Measurements from ENCODE around the gene ZSWIM4. TPM values are rescaled to one million over a fixed set of nuclear protein-coding genes. Genes with fewer than 3 reads are reported as not detected.
"Not testable (repeated sequence)": the region's sequence is repeated elsewhere in the genome, so short reads cannot be mapped to it uniquely, and the experiment has no call there.

Gene ZSWIM4
- total and polyA plus RNA-seq, 4 donors, result 2.9 to 10.5 (median 6.7) TPM

GRCh38 chr19:13774217-13775191, 20.7 kb upstream of the ZSWIM4 start, which contains the start of gene C19orf53:
TSS of gene C19orf53 (plus strand) at chr19:13774456. CDS start at chr19:13774478, 22 bp downstream.
- Histone ChIP-seq H3K4me3 (ENCODE audit: low read depth, low read length) (peak within 1 kb of the TSS; percentile 98), H3K36me3 (ENCODE audit: control insufficient read depth, insufficient read depth, low read length) (peaks cover 71% of the 10 kb centered on the region)

GRCh38 chr19:13778398-13778797, 16.8 kb upstream of the ZSWIM4 start:
- H3K4me3 ChIP-seq (ENCODE audit: low read depth, low read length), result no peak overlapping the region
- 84% methylated on average over 9 of the region's 9 CpGs for WGBS (ENCODE audit: insufficient coverage)
- no peaks in the 10 kb centered on the region for H3K9me3 ChIP-seq (ENCODE audit: control insufficient read depth, insufficient read depth, low read length)
- peaks cover 43% of the 10 kb centered on the region for H3K36me3 ChIP-seq (ENCODE audit: control insufficient read depth, insufficient read depth, low read length)
- H3K27ac ChIP-seq (ENCODE audit: low read depth, low read length), result no peak overlapping the region
- peaks cover 22% of the 10 kb centered on the region for H3K4me1 ChIP-seq (ENCODE audit: control insufficient read depth, insufficient read depth, low read length)
- no peaks in the 10 kb centered on the region for H3K27me3 ChIP-seq (ENCODE audit: control insufficient read depth, insufficient read depth, low read length)
- no peak for DNase-seq (ENCODE audit: low read depth in 4 of 6, low spot score in 6 of 6)

More at GRCh38 chr19:13774217-13775191, 20.7 kb upstream of the ZSWIM4 start, which contains the start of gene C19orf53:
- DNase-seq (ENCODE audit: low read depth in 4 of 6, low spot score in 6 of 6), result peak; percentile 79 to 97 (median 88)
- peak within 1 kb of the TSS; percentile 94 for H3K27ac ChIP-seq (ENCODE audit: low read depth, low read length)
- H3K4me1 ChIP-seq (ENCODE audit: control insufficient read depth, insufficient read depth, low read length), result peaks cover 18% of the 10 kb centered on the region
- WGBS (ENCODE audit: insufficient coverage), result under 1% methylated on average over 58 of the region's 61 CpGs
- H3K27me3 ChIP-seq (ENCODE audit: control insufficient read depth, insufficient read depth, low read length), result no peaks in the 10 kb centered on the region
- no peaks in the 10 kb centered on the region for H3K9me3 ChIP-seq (ENCODE audit: control insufficient read depth, insufficient read depth, low read length)

GRCh38 chr19:13778847-13779246, 16.4 kb upstream of the ZSWIM4 start:
- H3K36me3 ChIP-seq (ENCODE audit: control insufficient read depth, insufficient read depth, low read length), result peaks cover 39% of the 10 kb centered on the region
- WGBS (ENCODE audit: insufficient coverage), result 80% methylated on average over 5 of the region's 6 CpGs
- H3K27ac ChIP-seq (ENCODE audit: low read depth, low read length), result no peak overlapping the region
- no peak overlapping the region for H3K4me3 ChIP-seq (ENCODE audit: low read depth, low read length)
- H3K27me3 ChIP-seq (ENCODE audit: control insufficient read depth, insufficient read depth, low read length), result no peaks in the 10 kb centered on the region
- peaks cover 22% of the 10 kb centered on the region for H3K4me1 ChIP-seq (ENCODE audit: control insufficient read depth, insufficient read depth, low read length)
- no peaks in the 10 kb centered on the region for H3K9me3 ChIP-seq (ENCODE audit: control insufficient read depth, insufficient read depth, low read length)
- DNase-seq (ENCODE audit: low read depth in 4 of 6, low spot score in 6 of 6), result no peak

GRCh38 chr19:13779794-13780193, 15.4 kb upstream of the ZSWIM4 start:
- WGBS (ENCODE audit: insufficient coverage), result 94% methylated on average over 5 of the region's 8 CpGs
- H3K4me1 ChIP-seq (ENCODE audit: control insufficient read depth, insufficient read depth, low read length), result peaks cover 24% of the 10 kb centered on the region

GRCh38 chr19:13781547-13781946, 13.7 kb upstream of the ZSWIM4 start:
- WGBS (ENCODE audit: insufficient coverage), result 17% methylated on average over 5 of the region's 5 CpGs
- Histone ChIP-seq H3K4me3 (ENCODE audit: low read depth, low read length) (no peak overlapping the region), H3K27ac (ENCODE audit: low read depth, low read length) (no peak overlapping the region)

More at GRCh38 chr19:13779794-13780193, 15.4 kb upstream of the ZSWIM4 start:
- H3K27me3 ChIP-seq (ENCODE audit: control insufficient read depth, insufficient read depth, low read length); H3K4me3 ChIP-seq (ENCODE audit: low read depth, low read length); H3K9me3 ChIP-seq (ENCODE audit: control insufficient read depth, insufficient read depth, low read length); H3K27ac ChIP-seq (ENCODE audit: low read depth, low read length); DNase-seq (ENCODE audit: low read depth in 4 of 6, low spot score in 6 of 6): not testable (repeated sequence)
- peaks cover 39% of the 10 kb centered on the region for H3K36me3 ChIP-seq (ENCODE audit: control insufficient read depth, insufficient read depth, low read length)

GRCh38 chr19:13782537-13782936, 12.7 kb upstream of the ZSWIM4 start:
- Histone ChIP-seq H3K4me1 (ENCODE audit: control insufficient read depth, insufficient read depth, low read length) (peaks cover 16% of the 10 kb centered on the region), H3K27ac (ENCODE audit: low read depth, low read length) (no peak overlapping the region)

More at GRCh38 chr19:13781547-13781946, 13.7 kb upstream of the ZSWIM4 start:
- Histone ChIP-seq H3K9me3 (ENCODE audit: control insufficient read depth, insufficient read depth, low read length) (no peaks in the 10 kb centered on the region), H3K4me1 (ENCODE audit: control insufficient read depth, insufficient read depth, low read length) (peaks cover 14% of the 10 kb centered on the region), H3K27me3 (ENCODE audit: control insufficient read depth, insufficient read depth, low read length) (no peaks in the 10 kb centered on the region), H3K36me3 (ENCODE audit: control insufficient read depth, insufficient read depth, low read length) (peaks cover 34% of the 10 kb centered on the region)
- peak in 2 of 6 donors; percentile 45 to 80 for DNase-seq (ENCODE audit: low read depth in 4 of 6, low spot score in 6 of 6)

GRCh38 chr19:13783565-13784500, 11.4 kb upstream of the ZSWIM4 start:
- DNase-seq (ENCODE audit: low read depth in 4 of 6, low spot score in 6 of 6), result no peak
- no peaks in the 10 kb centered on the region for H3K27me3 ChIP-seq (ENCODE audit: control insufficient read depth, insufficient read depth, low read length)
- no peaks in the 10 kb centered on the region for H3K9me3 ChIP-seq (ENCODE audit: control insufficient read depth, insufficient read depth, low read length)
- H3K36me3 ChIP-seq (ENCODE audit: control insufficient read depth, insufficient read depth, low read length), result peaks cover 12% of the 10 kb centered on the region
- 100% methylated on average over 4 of the region's 18 CpGs for WGBS (ENCODE audit: insufficient coverage)
- no peak overlapping the region for H3K4me3 ChIP-seq (ENCODE audit: low read depth, low read length)
- peaks cover 20% of the 10 kb centered on the region for H3K4me1 ChIP-seq (ENCODE audit: control insufficient read depth, insufficient read depth, low read length)
- no peak overlapping the region for H3K27ac ChIP-seq (ENCODE audit: low read depth, low read length)

More at GRCh38 chr19:13782537-13782936, 12.7 kb upstream of the ZSWIM4 start:
- no peaks in the 10 kb centered on the region for H3K27me3 ChIP-seq (ENCODE audit: control insufficient read depth, insufficient read depth, low read length)
- peaks cover 25% of the 10 kb centered on the region for H3K36me3 ChIP-seq (ENCODE audit: control insufficient read depth, insufficient read depth, low read length)
- no peaks in the 10 kb centered on the region for H3K9me3 ChIP-seq (ENCODE audit: control insufficient read depth, insufficient read depth, low read length)
- H3K4me3 ChIP-seq (ENCODE audit: low read depth, low read length), result no peak overlapping the region
- DNase-seq (ENCODE audit: low read depth in 4 of 6, low spot score in 6 of 6), result no peak
- WGBS (ENCODE audit: insufficient coverage), result 79% methylated on average over 5 of the region's 8 CpGs

- H3K4me1 ChIP-seq (ENCODE audit: control insufficient read depth, insufficient read depth, low read length), result peaks cover 20% of the 10 kb centered on the region
- peak in 2 of 6 donors; percentile 47 to 70 for DNase-seq (ENCODE audit: low read depth in 4 of 6, low spot score in 6 of 6)
- WGBS (ENCODE audit: insufficient coverage), result 18% methylated on average over 15 of the region's 17 CpGs
- H3K27me3 ChIP-seq (ENCODE audit: control insufficient read depth, insufficient read depth, low read length), result no peaks in the 10 kb centered on the region
- no peaks in the 10 kb centered on the region for H3K9me3 ChIP-seq (ENCODE audit: control insufficient read depth, insufficient read depth, low read length)
- H3K36me3 ChIP-seq (ENCODE audit: control insufficient read depth, insufficient read depth, low read length), result peaks cover 1% of the 10 kb centered on the region
- H3K4me3 ChIP-seq (ENCODE audit: low read depth, low read length), result no peak overlapping the region
- H3K27ac ChIP-seq (ENCODE audit: low read depth, low read length), result no peak overlapping the region
Measured at GRCh38 chr19:13784731-13785452, 10.4 kb upstream of the ZSWIM4 start.
